ENCODE results near the gene WRNIP1.

The WRNIP1 gene

DNA sequence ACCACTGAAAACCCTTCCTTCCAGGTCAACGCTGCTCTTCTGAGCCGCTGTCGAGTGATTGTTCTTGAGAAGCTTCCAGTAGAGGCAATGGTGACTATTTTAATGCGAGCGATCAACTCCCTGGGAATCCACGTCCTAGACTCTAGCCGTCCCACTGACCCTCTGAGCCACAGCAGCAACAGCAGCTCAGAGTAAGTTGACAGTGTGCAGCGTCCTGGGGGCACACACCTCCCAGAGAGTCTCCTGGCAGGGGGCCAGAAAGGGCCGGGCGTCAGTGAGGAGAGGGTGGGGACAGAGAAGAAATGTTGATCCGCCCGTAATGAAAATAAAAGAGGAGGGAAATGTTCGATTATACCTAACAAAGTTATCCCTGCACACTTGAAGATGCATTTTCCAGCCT is 5.0 kb downstream of the WRNIP1 start:
- peaks cover 96% of the 10 kb centered on the region for H3K79me2 ChIP-seq (ENCODE audit: insufficient read depth, low read length)
- H3K9me3 ChIP-seq (ENCODE audit: insufficient read depth, low read length) = no peaks in the 10 kb centered on the region
- H3K4me3 ChIP-seq (ENCODE audit: insufficient read depth, low read length, poor library complexity, severe bottlenecking) = no peak overlapping the region
- no peak overlapping the region for H3K9ac ChIP-seq (ENCODE audit: low read length)
- no peak overlapping the region for H3K27ac ChIP-seq (ENCODE audit: low read depth, low read length)
- H3K4me2 ChIP-seq (ENCODE audit: low read depth, low read length, poor library complexity, severe bottlenecking) = no peak overlapping the region
- peaks cover 57% of the 10 kb centered on the region for H3K36me3 ChIP-seq (ENCODE audit: low read length)
- H3K27me3 ChIP-seq (ENCODE audit: low read length) = no peaks in the 10 kb centered on the region
- H4K20me1 ChIP-seq (ENCODE audit: low read depth, low read length) = peaks cover 54% of the 10 kb centered on the region
- TF ChIP-seq EZH2phosphoT487 (conservative IDR thresholded peaks at IDR 0.05; ENCODE audit: low read length) = no peak
- TF ChIP-seq CTCF (IDR thresholded peaks at IDR 0.05; ENCODE audit: insufficient read depth, low read length, poor library complexity, severe bottlenecking) = no peak
- H3F3A ChIP-seq (ENCODE audit: insufficient read depth) = no peaks in the 10 kb centered on the region; the same call in 1 of the 2 replicates
- H3K9me2 ChIP-seq (replicated peaks; ENCODE audit: insufficient read depth, low read length) = no peaks in the 10 kb centered on the region
- no peak overlapping the region for H2AFZ ChIP-seq (ENCODE audit: low read depth, low read length, severe bottlenecking)

DNA sequence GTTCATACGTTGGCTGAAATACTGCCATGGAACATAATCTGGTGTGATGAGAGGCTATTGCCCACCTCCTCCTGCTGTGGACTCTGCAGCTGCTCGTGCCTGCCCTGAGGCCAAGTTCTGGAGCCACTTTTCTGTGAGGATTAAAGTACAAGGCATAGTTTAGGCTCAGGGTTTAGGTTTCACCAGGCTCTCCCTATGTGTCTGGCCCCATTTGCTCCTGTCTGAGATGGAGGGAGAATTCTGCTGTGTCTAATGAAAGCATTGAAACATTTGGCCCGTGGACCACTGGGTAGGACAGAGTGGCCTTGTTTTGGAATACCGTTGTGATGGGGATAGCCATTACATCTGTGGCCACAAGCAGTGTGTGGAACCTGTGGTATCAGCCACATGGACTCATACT is 5.9 kb downstream of the WRNIP1 start:
- Histone ChIP-seq H3K27ac (ENCODE audit: low read depth, low read length) (no peak overlapping the region), H3K9me3 (ENCODE audit: insufficient read depth, low read length) (no peaks in the 10 kb centered on the region), H3K79me2 (ENCODE audit: insufficient read depth, low read length) (peaks cover 100% of the 10 kb centered on the region), H2AFZ (ENCODE audit: low read depth, low read length, severe bottlenecking) (no peak overlapping the region), H3K9ac (ENCODE audit: low read length) (no peak overlapping the region), H3K9me2 (replicated peaks; ENCODE audit: insufficient read depth, low read length) (no peaks in the 10 kb centered on the region), H3K4me3 (ENCODE audit: insufficient read depth, low read length, poor library complexity, severe bottlenecking) (no peak overlapping the region), H3K36me3 (ENCODE audit: low read length) (peaks cover 63% of the 10 kb centered on the region), H3K4me2 (ENCODE audit: low read depth, low read length, poor library complexity, severe bottlenecking) (no peak overlapping the region), H3K27me3 (ENCODE audit: low read length) (no peaks in the 10 kb centered on the region), H3F3A (ENCODE audit: insufficient read depth) (no peaks in the 10 kb centered on the region; the same call in 1 of the 2 replicates), H4K20me1 (ENCODE audit: low read depth, low read length) (peaks cover 56% of the 10 kb centered on the region)
- TF ChIP-seq CTCF (IDR thresholded peaks at IDR 0.05; ENCODE audit: insufficient read depth, low read length, poor library complexity, severe bottlenecking) (no peak), EZH2phosphoT487 (conservative IDR thresholded peaks at IDR 0.05; ENCODE audit: low read length) (no peak)

DNA sequence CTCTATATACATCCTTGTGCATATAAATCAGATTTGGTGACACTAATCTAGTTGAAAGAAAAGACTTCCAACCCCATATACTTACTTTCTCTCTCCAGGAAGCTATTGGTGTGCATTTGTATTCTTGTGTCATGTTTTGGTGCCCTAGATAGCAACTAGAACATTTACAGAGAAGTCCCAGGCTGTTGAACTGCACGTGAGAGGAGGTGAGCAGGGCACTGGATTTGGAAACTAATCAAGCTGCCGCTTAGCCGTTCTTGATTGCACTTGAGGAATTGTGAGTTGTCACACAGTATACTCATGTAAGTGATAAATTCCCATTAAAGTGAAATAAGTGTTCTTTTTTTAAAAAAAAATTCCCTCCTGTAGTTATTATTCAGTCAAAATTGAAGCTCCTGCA is 7.6 kb downstream of the WRNIP1 start:
- no peak for TF ChIP-seq CTCF (IDR thresholded peaks at IDR 0.05; ENCODE audit: insufficient read depth, low read length, poor library complexity, severe bottlenecking)
- Histone ChIP-seq H3K4me3 (ENCODE audit: insufficient read depth, low read length, poor library complexity, severe bottlenecking) (no peak overlapping the region), H3K27ac (ENCODE audit: low read depth, low read length) (no peak overlapping the region), H3K4me2 (ENCODE audit: low read depth, low read length, poor library complexity, severe bottlenecking) (no peak overlapping the region), H3K27me3 (ENCODE audit: low read length) (no peaks in the 10 kb centered on the region), H4K20me1 (ENCODE audit: low read depth, low read length) (peaks cover 59% of the 10 kb centered on the region), H3K9ac (ENCODE audit: low read length) (no peak overlapping the region), H2AFZ (ENCODE audit: low read depth, low read length, severe bottlenecking) (no peak overlapping the region), H3K9me2 (replicated peaks; ENCODE audit: insufficient read depth, low read length) (no peaks in the 10 kb centered on the region), H3K36me3 (ENCODE audit: low read length) (peaks cover 70% of the 10 kb centered on the region), H3K9me3 (ENCODE audit: insufficient read depth, low read length) (no peaks in the 10 kb centered on the region), H3K79me2 (ENCODE audit: insufficient read depth, low read length) (peaks cover 100% of the 10 kb centered on the region), H3F3A (ENCODE audit: insufficient read depth) (no peaks in the 10 kb centered on the region; the same call in 1 of the 2 replicates)
